ENCODE measurements around the gene MAPK12. TPM values are rescaled to one million over a fixed set of nuclear protein-coding genes. Genes with fewer than 3 reads are reported as not detected.

Gene MAPK12
- total RNA-seq, 1 donor from 2014 or later: 46.6 TPM

GRCh38 chr22:50247748-50248147, 13.7 kb downstream of the MAPK12 start:
- TF ChIP-seq CTCF (IDR thresholded peaks at IDR 0.05): no peak
- H3K27ac Mint-ChIP-seq (ENCODE audit: unreplicated experiment): peak overlapping the region; percentile 54
- H3K36me3 Mint-ChIP-seq (ENCODE audit: low read depth): peaks cover 5% of the 10 kb centered on the region
- no peaks in the 10 kb centered on the region for H3K9me3 Mint-ChIP-seq (ENCODE audit: low read depth)
- peaks cover 32% of the 10 kb centered on the region for H3K4me1 Mint-ChIP-seq (ENCODE audit: low read depth)
- no peak for DNase-seq (ENCODE audit: low spot score)
- no peak overlapping the region for H3K4me3 Mint-ChIP-seq (ENCODE audit: unreplicated experiment)
- no peaks in the 10 kb centered on the region for H3K27me3 Mint-ChIP-seq (ENCODE audit: low read depth)

GRCh38 chr22:50246242-50247175, 15.0 kb downstream of the MAPK12 start:
- no peak for DNase-seq (ENCODE audit: low spot score)
- peak overlapping the region; percentile 17 for H3K27ac Mint-ChIP-seq (ENCODE audit: unreplicated experiment)

GRCh38 chr22:50245214-50246072, 16.0 kb downstream of the MAPK12 start:
- TF ChIP-seq CTCF (IDR thresholded peaks at IDR 0.05): no peak
- H3K27ac Mint-ChIP-seq (ENCODE audit: unreplicated experiment): peak overlapping the region; percentile 100
- H3K36me3 Mint-ChIP-seq (ENCODE audit: low read depth): peaks cover 5% of the 10 kb centered on the region
- peaks cover 48% of the 10 kb centered on the region for H3K4me1 Mint-ChIP-seq (ENCODE audit: low read depth)
- H3K9me3 Mint-ChIP-seq (ENCODE audit: low read depth): no peaks in the 10 kb centered on the region
- no peak for DNase-seq (ENCODE audit: low spot score)
- H3K27me3 Mint-ChIP-seq (ENCODE audit: low read depth): no peaks in the 10 kb centered on the region
- H3K4me3 Mint-ChIP-seq (ENCODE audit: unreplicated experiment): peak overlapping the region; percentile 96

More at GRCh38 chr22:50246242-50247175, 15.0 kb downstream of the MAPK12 start:
- Mint-ChIP-seq H3K4me1 (ENCODE audit: low read depth) (peaks cover 44% of the 10 kb centered on the region), H3K27me3 (ENCODE audit: low read depth) (no peaks in the 10 kb centered on the region), H3K9me3 (ENCODE audit: low read depth) (no peaks in the 10 kb centered on the region), H3K4me3 (ENCODE audit: unreplicated experiment) (peak overlapping the region; percentile 96), H3K36me3 (ENCODE audit: low read depth) (peaks cover 5% of the 10 kb centered on the region)
- TF ChIP-seq CTCF (IDR thresholded peaks at IDR 0.05): peak; percentile 26

GRCh38 chr22:50244420-50245213, 16.9 kb downstream of the MAPK12 start, which contains the start of gene TUBGCP6:
TUBGCP6 (minus strand) TSS chr22:50245023; CDS start chr22:50244459, 564 bp downstream.
- H3K4me1 Mint-ChIP-seq (ENCODE audit: low read depth): peaks cover 43% of the 10 kb centered on the region
- peak; percentile 67 for TF ChIP-seq CTCF (IDR thresholded peaks at IDR 0.05)
- H3K27ac Mint-ChIP-seq (ENCODE audit: unreplicated experiment): peak within 1 kb of the TSS; percentile 100
- H3K9me3 Mint-ChIP-seq (ENCODE audit: low read depth): no peaks in the 10 kb centered on the region
- no peak for DNase-seq (ENCODE audit: low spot score)
- H3K4me3 Mint-ChIP-seq (ENCODE audit: unreplicated experiment): peak within 1 kb of the TSS; percentile 96
- H3K36me3 Mint-ChIP-seq (ENCODE audit: low read depth): peaks cover 7% of the 10 kb centered on the region
- no peaks in the 10 kb centered on the region for H3K27me3 Mint-ChIP-seq (ENCODE audit: low read depth)

All from chondrocyte (in vitro differentiated cells).